SK-N-SH (cell line): ENCODE measurements around the gene PKNOX1. TPM values are rescaled to one million over a fixed set of nuclear protein-coding genes. Genes with fewer than 3 reads are reported as not detected.

Experiments used
- CTCF ChIA-PET: fragments of 300-600, 350-600 bp; formaldehyde crosslinking; extraction: SDS; loops from one replicate; lab custom pipeline; 2021; lab: Yijun Ruan, JAX
- POLR2A ChIA-PET: fragments of 350-600 bp; sonication (Branson Sonifier 250); formaldehyde crosslinking; extraction: SDS; loops from one replicate; lab custom pipeline; 2020; ENCODE audit warnings: antibody characterized with exemption, inconsistent platforms; lab: Yijun Ruan, JAX
- DNase-seq: peaks from one replicate; pipeline ENCODE4 v3.0.0; 2012
- H2AFZ ChIP-seq: fragments of 200-600 bp; sonication (generic); 2 replicates; pipeline ENCODE4 v1.8.1; 2016; ENCODE audit warnings: antibody characterized with exemption, mild to moderate bottlenecking, low read depth
- H3F3A ChIP-seq: fragments of 200-600 bp; sonication (generic); replicated peaks from 2 replicates; pipeline ENCODE3; 2016; ENCODE audit warnings: antibody characterized with exemption, mild to moderate bottlenecking; ENCODE audit not compliant: insufficient read depth
- H3K27ac ChIP-seq, 2 experiments: fragments of 200-500 bp in 1 of 2; fragments of 200-600 bp in 1 of 2; sonication (Bioruptor generic) in 1 of 2; sonication (generic), shearing (Covaris generic) in 1 of 2; 2 replicates each; pipeline versions ENCODE4 v1.5.1 to v1.6.1; 2014 to 2016; ENCODE audit warnings: low read depth in 2 of 2, inconsistent platforms in 1 of 2, low read length in 1 of 2, mild to moderate bottlenecking in 1 of 2, mixed read lengths in 1 of 2
- H3K27me3 ChIP-seq: fragments of 200-600 bp; sonication (generic), shearing (Covaris generic); 2 replicates; pipeline ENCODE4 v1.6.1; 2016; ENCODE audit warnings: mixed run types; ENCODE audit not compliant: insufficient read depth
- H3K36me3 ChIP-seq, 2 experiments: fragments of 200-500 bp in 1 of 2; fragments of 200-600 bp in 1 of 2; sonication (Bioruptor generic) in 1 of 2; sonication (generic) in 1 of 2; replicated peaks in 1 of 2; 2 replicates each; pipeline versions ENCODE3 to v1.5.1; 2014 to 2016; ENCODE audit warnings: low read length in 1 of 2, mild to moderate bottlenecking in 1 of 2; ENCODE audit not compliant: insufficient read depth in 2 of 2, control insufficient read depth in 1 of 2
- H3K4me1 ChIP-seq, 2 experiments: fragments of 200-500 bp in 1 of 2; fragments of 200-600 bp in 1 of 2; sonication (Bioruptor generic) in 1 of 2; sonication (generic), shearing (Covaris generic) in 1 of 2; 2 replicates each; pipeline versions ENCODE4 v1.5.1 to v1.6.1; 2014 to 2016; ENCODE audit warnings: low read depth in 1 of 2, low read length in 1 of 2, mixed run types in 1 of 2; ENCODE audit not compliant: insufficient read depth in 2 of 2, control insufficient read depth in 1 of 2
- H3K4me2 ChIP-seq: fragments of 200-600 bp; sonication (generic), shearing (Covaris generic); 2 replicates; pipeline ENCODE4 v1.6.1; 2017; ENCODE audit warnings: mixed run types
- H3K4me3 ChIP-seq, 2 experiments: fragments of 200-500 bp in 1 of 2; fragments of 200-600 bp in 1 of 2; sonication (Bioruptor generic) in 1 of 2; sonication (generic), shearing (Covaris generic) in 1 of 2; 2 replicates each; pipeline versions ENCODE4 v1.5.1 to v1.8.1; 2014 to 2016; ENCODE audit warnings: low read depth in 2 of 2, inconsistent platforms in 1 of 2, low read length in 1 of 2, mild to moderate bottlenecking in 1 of 2, mixed read lengths in 1 of 2, moderate library complexity in 1 of 2
- H3K79me2 ChIP-seq: fragments of 200-600 bp; sonication (generic); 2 replicates; pipeline ENCODE4 v1.8.1; 2017; ENCODE audit warnings: mild to moderate bottlenecking; ENCODE audit not compliant: insufficient read depth
- H3K9ac ChIP-seq: fragments of 200-600 bp; sonication (generic); 2 replicates; pipeline ENCODE4 v1.6.1; 2017; ENCODE audit warnings: mixed run types
- H3K9me2 ChIP-seq: fragments of 200-600 bp; sonication (generic); 2 replicates; pipeline ENCODE4 v1.6.1; 2017; ENCODE audit warnings: mixed run types
- H3K9me3 ChIP-seq: fragments of 200-600 bp; sonication (generic); 2 replicates; pipeline ENCODE4 v1.6.1; 2017; ENCODE audit warnings: mixed run types, mild to moderate bottlenecking, moderate library complexity
- H4K20me1 ChIP-seq: fragments of 200-600 bp; sonication (generic); 2 replicates; pipeline ENCODE4 v1.6.1; 2017; ENCODE audit warnings: mild to moderate bottlenecking, mixed run types; ENCODE audit not compliant: insufficient read depth
- CHD2 ChIP-seq: fragments of 150-350 bp; IDR thresholded peaks from 2 replicates; pipeline ENCODE4 v1.6.1; 2018; ENCODE audit warnings: low read length; ENCODE audit not compliant: partially characterized antibody
- ELF1 ChIP-seq: IDR thresholded peaks from 2 replicates; pipeline ENCODE4 v1.4.0; 2012
- EZH2phosphoT487 ChIP-seq: fragments of 200-600 bp; sonication (generic); IDR thresholded peaks from 2 replicates; pipeline ENCODE4 v1.6.1; 2017; ENCODE audit warnings: low read depth, mixed run types, mild to moderate bottlenecking, antibody characterized with exemption, moderate library complexity, borderline replicate concordance
- FOSL2 ChIP-seq: IDR thresholded peaks from 2 replicates; pipeline ENCODE4 v1.4.0; 2012; ENCODE audit warnings: low read depth, mild to moderate bottlenecking, moderate library complexity, borderline replicate concordance
- FOXJ3 ChIP-seq: sonication (generic); formaldehyde crosslinking; IDR thresholded peaks from 2 replicates; pipeline ENCODE4 v1.5.1; 2020; ENCODE audit warnings: mild to moderate bottlenecking, missing genetic modification reagents
- IRF3 ChIP-seq: fragments of 150-350 bp; IDR thresholded peaks from 2 replicates; pipeline ENCODE4 v1.6.1; 2016; ENCODE audit warnings: mild to moderate bottlenecking, low read depth, low read length
- JUND ChIP-seq: IDR thresholded peaks from 2 replicates; pipeline ENCODE4 v1.4.0; 2012
- MEF2A ChIP-seq: IDR thresholded peaks from 2 replicates; pipeline ENCODE4 v1.4.0; 2012; ENCODE audit warnings: low read depth, borderline replicate concordance
- MXI1 ChIP-seq: IDR thresholded peaks from 2 replicates; pipeline ENCODE4 v1.6.1; 2012; ENCODE audit warnings: mild to moderate bottlenecking, low read depth, low read length, improper control_type of control experiment
- NFIC ChIP-seq: IDR thresholded peaks from 2 replicates; pipeline ENCODE4 v1.4.0; 2012; ENCODE audit warnings: borderline replicate concordance
- POLR2AphosphoS5 ChIP-seq: IDR thresholded peaks from 2 replicates; pipeline ENCODE4 v1.6.1; 2012; ENCODE audit warnings: low read depth, low read length
- RAD21 ChIP-seq: IDR thresholded peaks from 2 replicates; pipeline ENCODE4 v1.6.1; 2012; ENCODE audit warnings: mild to moderate bottlenecking, low read length
- RCOR1 ChIP-seq: fragments of 150-350 bp; IDR thresholded peaks from 2 replicates; pipeline ENCODE4 v1.6.1; 2017; ENCODE audit warnings: antibody characterized with exemption, low read length
- USF1 ChIP-seq: IDR thresholded peaks from 2 replicates; pipeline ENCODE4 v1.4.0; 2012; ENCODE audit warnings: low read depth, borderline replicate concordance
- YY1 ChIP-seq: IDR thresholded peaks from 2 replicates; pipeline ENCODE4 v1.4.0; 2012; ENCODE audit warnings: low read depth, mild to moderate bottlenecking
- ZBTB33 ChIP-seq: IDR thresholded peaks from 2 replicates; pipeline ENCODE4 v1.4.0; 2012; ENCODE audit warnings: low read depth, borderline replicate concordance
- WGBS: methylation state at CpG from one replicate; pipeline ENCODE4 v1.1.6; 2017; ENCODE audit warnings: low lambda C conversion rate; 5-methylcytosine and 5-hydroxymethylcytosine counted together
- polyA plus RNA-seq, 3 experiments: library from polyadenylated mRNA; depleted of rRNA; stranded (reverse); fragments of >200 nt; gene quantifications; 2 replicates each; pipeline ENCODE4 v1.2.3, GENCODE V29; 2012
- TF ChIP-seq, protein P1 (sequence below): IDR thresholded peaks from 2 replicates; pipeline ENCODE4; 2012
- TF ChIP-seq, protein P2 (sequence below): fragments of 200-600 bp; sonication (generic); IDR thresholded peaks from 2 replicates; pipeline ENCODE4 v1.6.1; 2017; ENCODE audit warnings: antibody characterized with exemption, mild to moderate bottlenecking, moderate library complexity
- TF ChIP-seq, protein P3 (sequence below): IDR thresholded peaks from 2 replicates; pipeline ENCODE4 v1.4.0; 2012; ENCODE audit warnings: low read depth

PKNOX1 gene
- polyA plus RNA-seq, 1 of the 3 experiments (the other 2 are of a cell fraction) = 21.7 TPM

- peaks cover 13% of the 10 kb centered on the region in 2 experiments for H3K36me3 ChIP-seq
- H3K9me3 ChIP-seq = no peaks in the 10 kb centered on the region
- no peak for DNase-seq
- H3K9me2 ChIP-seq = no peaks in the 10 kb centered on the region
- H3K4me3 ChIP-seq = no peak overlapping the region
- H3K4me1 ChIP-seq = peaks cover 0 to 11% of the 10 kb centered on the region in 2 experiments; a peak in 2 of 4 replicates
- H3F3A ChIP-seq = no peaks in the 10 kb centered on the region
- POLR2A ChIA-PET = no interaction called here
- WGBS = 95% methylated on average over 9 of the region's 10 CpGs
- no peaks in the 10 kb centered on the region for H3K79me2 ChIP-seq
- TF ChIP-seq MEF2A (no peak), POLR2AphosphoS5 (no peak), NFIC (no peak), MXI1 (no peak), USF1 (no peak), IRF3 (no peak), EZH2phosphoT487 (no peak), ELF1 (no peak), YY1 (no peak), RAD21 (no peak), RCOR1 (no peak), FOSL2 (no peak), FOXJ3 (no peak), CHD2 (no peak), ZBTB33 (no peak), JUND (no peak)
- TF ChIP-seq, protein P1, sequence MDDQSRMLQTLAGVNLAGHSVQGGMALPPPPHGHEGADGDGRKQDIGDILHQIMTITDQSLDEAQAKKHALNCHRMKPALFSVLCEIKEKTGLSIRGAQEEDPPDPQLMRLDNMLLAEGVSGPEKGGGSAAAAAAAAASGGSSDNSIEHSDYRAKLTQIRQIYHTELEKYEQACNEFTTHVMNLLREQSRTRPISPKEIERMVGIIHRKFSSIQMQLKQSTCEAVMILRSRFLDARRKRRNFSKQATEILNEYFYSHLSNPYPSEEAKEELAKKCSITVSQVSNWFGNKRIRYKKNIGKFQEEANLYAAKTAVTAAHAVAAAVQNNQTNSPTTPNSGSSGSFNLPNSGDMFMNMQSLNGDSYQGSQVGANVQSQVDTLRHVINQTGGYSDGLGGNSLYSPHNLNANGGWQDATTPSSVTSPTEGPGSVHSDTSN = no peak
- TF ChIP-seq, protein P2, sequence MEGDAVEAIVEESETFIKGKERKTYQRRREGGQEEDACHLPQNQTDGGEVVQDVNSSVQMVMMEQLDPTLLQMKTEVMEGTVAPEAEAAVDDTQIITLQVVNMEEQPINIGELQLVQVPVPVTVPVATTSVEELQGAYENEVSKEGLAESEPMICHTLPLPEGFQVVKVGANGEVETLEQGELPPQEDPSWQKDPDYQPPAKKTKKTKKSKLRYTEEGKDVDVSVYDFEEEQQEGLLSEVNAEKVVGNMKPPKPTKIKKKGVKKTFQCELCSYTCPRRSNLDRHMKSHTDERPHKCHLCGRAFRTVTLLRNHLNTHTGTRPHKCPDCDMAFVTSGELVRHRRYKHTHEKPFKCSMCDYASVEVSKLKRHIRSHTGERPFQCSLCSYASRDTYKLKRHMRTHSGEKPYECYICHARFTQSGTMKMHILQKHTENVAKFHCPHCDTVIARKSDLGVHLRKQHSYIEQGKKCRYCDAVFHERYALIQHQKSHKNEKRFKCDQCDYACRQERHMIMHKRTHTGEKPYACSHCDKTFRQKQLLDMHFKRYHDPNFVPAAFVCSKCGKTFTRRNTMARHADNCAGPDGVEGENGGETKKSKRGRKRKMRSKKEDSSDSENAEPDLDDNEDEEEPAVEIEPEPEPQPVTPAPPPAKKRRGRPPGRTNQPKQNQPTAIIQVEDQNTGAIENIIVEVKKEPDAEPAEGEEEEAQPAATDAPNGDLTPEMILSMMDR = no peak
- TF ChIP-seq, protein P3, sequence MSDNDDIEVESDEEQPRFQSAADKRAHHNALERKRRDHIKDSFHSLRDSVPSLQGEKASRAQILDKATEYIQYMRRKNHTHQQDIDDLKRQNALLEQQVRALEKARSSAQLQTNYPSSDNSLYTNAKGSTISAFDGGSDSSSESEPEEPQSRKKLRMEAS = no peak
- H3K27me3 ChIP-seq = no peaks in the 10 kb centered on the region
- no peak overlapping the region for H2AFZ ChIP-seq
- H3K27ac ChIP-seq = no peak overlapping the region
- CTCF ChIA-PET = no interaction called here
- no peak overlapping the region for H3K4me2 ChIP-seq
- H3K9ac ChIP-seq = no peak overlapping the region
- no peaks in the 10 kb centered on the region for H4K20me1 ChIP-seq
Measured at GRCh38 chr21:43021191-43021590, 46.8 kb downstream of the PKNOX1 start.
